HCEC 1CT (cell line): ENCODE data around the gene CRYBG2.
A peak's percentile ranks its signal among the peaks of the same experiment; 100 is the strongest.
"Not testable (repeated sequence)": the region's sequence is repeated elsewhere in the genome, so short reads cannot be mapped to it uniquely, and the experiment has no call there.

Source experiments
- DNase-seq: peaks from one replicate; pipeline ENCODE4 v3.0.0-alpha.2; 2017

CRYBG2 gene

GRCh38 chr1:26353976-26354820 is at the start of gene CRYBG2:
CRYBG2 (minus strand) TSS chr1:26354130; CDS start chr1:26346657, 7,473 bp downstream.
- DNase-seq, result no peak

- DNase-seq, result no peak
These were observed 49.7 kb upstream of the CRYBG2 start for GRCh38 chr1:26403656-26404055.

- DNase-seq, result no peak
These were observed 48.0 kb upstream of the CRYBG2 start for GRCh38 chr1:26401891-26402290.

GRCh38 chr1:26399034-26399433 is 45.1 kb upstream of the CRYBG2 start:
- no peak for DNase-seq

GRCh38 chr1:26395754-26396153 is 41.8 kb upstream of the CRYBG2 start:
- no peak for DNase-seq

GRCh38 chr1:26391450-26391849 is 37.5 kb upstream of the CRYBG2 start:
- DNase-seq, result peak; percentile 59

- no peak for DNase-seq
These were observed 35.8 kb upstream of the CRYBG2 start for GRCh38 chr1:26389604-26390247.

- DNase-seq, result peak; percentile 45
These were observed 35.0 kb upstream of the CRYBG2 start for GRCh38 chr1:26388791-26389445.

- peak; percentile 70 for DNase-seq
These were observed 33.5 kb upstream of the CRYBG2 start for GRCh38 chr1:26387447-26387846.

GRCh38 chr1:26385063-26385462 is 31.1 kb upstream of the CRYBG2 start:
- not testable (repeated sequence) for DNase-seq

- no peak for DNase-seq
These were observed 30.1 kb upstream of the CRYBG2 start for GRCh38 chr1:26384076-26384475.

- no peak for DNase-seq
These were observed 24.9 kb upstream of the CRYBG2 start for GRCh38 chr1:26378879-26379251.

GRCh38 chr1:26378088-26378878 is 24.4 kb upstream of the CRYBG2 start:
- peak; percentile 94 for DNase-seq

- DNase-seq, result no peak
These were observed 22.1 kb upstream of the CRYBG2 start for GRCh38 chr1:26376050-26376449.

GRCh38 chr1:26375081-26375480 is 21.2 kb upstream of the CRYBG2 start:
- DNase-seq, result no peak

GRCh38 chr1:26374361-26374760 is 20.4 kb upstream of the CRYBG2 start:
- not testable (repeated sequence) for DNase-seq

- no peak for DNase-seq
These were observed 19.9 kb upstream of the CRYBG2 start for GRCh38 chr1:26373789-26374188.

- DNase-seq, result no peak
These were observed 19.4 kb upstream of the CRYBG2 start for GRCh38 chr1:26373281-26373680.

- not testable (repeated sequence) for DNase-seq
These were observed 18.7 kb upstream of the CRYBG2 start, which contains the start of gene ZNF683 for GRCh38 chr1:26372611-26373010. ZNF683 (minus strand) TSS chr1:26372750; CDS start chr1:26368571, 4,179 bp downstream.

- DNase-seq, result no peak
These were observed 18.1 kb upstream of the CRYBG2 start for GRCh38 chr1:26372039-26372438.

- no peak for DNase-seq
These were observed 16.9 kb upstream of the CRYBG2 start for GRCh38 chr1:26370591-26371382.

- DNase-seq, result no peak
These were observed 14.6 kb upstream of the CRYBG2 start for GRCh38 chr1:26368486-26368885.
